ENCODE data around the gene LAMTOR4.

LAMTOR4 gene

GRCh38 chr7:100156331-100157068 lies 7.8 kb downstream of the LAMTOR4 start:
- TF ChIP-seq TCF12 (IDR thresholded peaks at IDR 0.05; ENCODE audit: low read depth) (no peak), TEAD4 (IDR thresholded peaks at IDR 0.05) (no peak), FOXM1 (IDR thresholded peaks at IDR 0.05; ENCODE audit: borderline replicate concordance, low read depth) (no peak), TAF1 (IDR thresholded peaks at IDR 0.05; ENCODE audit: low read depth) (no peak), EGR1 (IDR thresholded peaks at IDR 0.05) (no peak), CEBPB (IDR thresholded peaks at IDR 0.05) (no peak), ZBTB7A (IDR thresholded peaks at IDR 0.05; ENCODE audit: low read depth) (no peak), RAD21 (IDR thresholded peaks at IDR 0.05; ENCODE audit: low read depth) (no peak), USF1 (IDR thresholded peaks at IDR 0.05) (no peak), NFIC (IDR thresholded peaks at IDR 0.05) (no peak), YY1 (IDR thresholded peaks at IDR 0.05; ENCODE audit: low read depth) (no peak), REST (IDR thresholded peaks at IDR 0.05; ENCODE audit: low read depth) (no peak), MAX (IDR thresholded peaks at IDR 0.05) (no peak), EP300 (IDR thresholded peaks at IDR 0.05; ENCODE audit: borderline replicate concordance) (no peak), CREB1 (IDR thresholded peaks at IDR 0.05; ENCODE audit: low read depth) (no peak)

- TF ChIP-seq EGR1 (IDR thresholded peaks at IDR 0.05), result no peak
- TF ChIP-seq TEAD4 (IDR thresholded peaks at IDR 0.05), result no peak
- TF ChIP-seq EP300 (IDR thresholded peaks at IDR 0.05; ENCODE audit: borderline replicate concordance), result no peak
- no peak for TF ChIP-seq TAF1 (IDR thresholded peaks at IDR 0.05; ENCODE audit: low read depth)
- TF ChIP-seq TCF12 (IDR thresholded peaks at IDR 0.05; ENCODE audit: low read depth), result no peak
- no peak for TF ChIP-seq USF1 (IDR thresholded peaks at IDR 0.05)
- no peak for TF ChIP-seq FOXM1 (IDR thresholded peaks at IDR 0.05; ENCODE audit: borderline replicate concordance, low read depth)
- TF ChIP-seq CREB1 (IDR thresholded peaks at IDR 0.05; ENCODE audit: low read depth), result no peak
- no peak for TF ChIP-seq YY1 (IDR thresholded peaks at IDR 0.05; ENCODE audit: low read depth)
- TF ChIP-seq NFIC (IDR thresholded peaks at IDR 0.05), result no peak
- TF ChIP-seq REST (IDR thresholded peaks at IDR 0.05; ENCODE audit: low read depth), result no peak
- no peak for TF ChIP-seq CEBPB (IDR thresholded peaks at IDR 0.05)
- TF ChIP-seq ZBTB7A (IDR thresholded peaks at IDR 0.05; ENCODE audit: low read depth), result no peak
- no peak for TF ChIP-seq MAX (IDR thresholded peaks at IDR 0.05)
These were observed 8.3 kb downstream of the LAMTOR4 start for GRCh38 chr7:100157069-100157333.

DNA sequence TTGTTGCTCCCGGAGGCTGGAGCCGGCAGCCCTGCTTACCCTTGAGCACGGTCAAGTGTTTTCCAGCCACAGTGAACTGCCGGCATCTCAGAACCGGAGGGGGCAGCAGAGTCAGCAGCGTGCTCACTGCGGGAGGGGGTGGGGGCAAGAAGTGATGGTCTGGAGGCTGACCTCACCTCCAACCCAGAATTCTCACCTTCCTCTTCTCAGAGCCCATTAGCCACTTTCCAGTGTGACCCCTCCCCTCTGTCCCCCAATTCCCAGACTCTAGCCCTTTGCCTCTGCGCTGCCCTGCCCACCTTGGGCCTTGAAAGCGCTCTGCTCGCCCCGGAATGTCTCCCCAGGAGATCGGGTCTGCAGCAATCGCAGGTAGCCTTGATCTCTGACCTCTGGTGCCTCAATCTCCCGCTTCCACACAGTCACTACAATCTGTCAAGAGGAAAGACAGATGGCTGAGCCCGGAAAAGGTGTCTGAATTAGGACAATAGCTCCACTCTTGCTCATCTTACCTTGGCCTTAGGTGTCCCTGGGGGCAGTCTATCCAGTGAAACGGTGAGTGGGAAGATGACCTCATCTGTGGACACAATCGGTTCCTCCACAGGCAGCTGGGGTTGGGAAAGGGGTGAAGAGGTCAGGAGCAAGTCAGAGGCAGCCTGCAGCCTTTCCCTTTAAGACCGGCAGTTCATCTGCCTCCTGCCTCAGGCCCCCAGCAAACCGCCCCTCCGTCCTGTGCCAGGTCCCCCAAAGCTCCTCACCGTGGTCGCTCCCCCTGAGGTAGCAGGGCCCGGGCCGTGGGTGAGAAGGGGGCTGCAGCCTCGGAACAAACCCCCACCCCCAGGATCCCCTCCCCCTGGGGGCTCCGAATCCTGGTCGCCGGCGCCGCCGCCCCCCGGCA lies 8.9 kb downstream of the LAMTOR4 start:
- TF ChIP-seq USF1 (IDR thresholded peaks at IDR 0.05) (no peak), TEAD4 (IDR thresholded peaks at IDR 0.05) (no peak), RAD21 (IDR thresholded peaks at IDR 0.05; ENCODE audit: low read depth) (no peak), ZBTB7A (IDR thresholded peaks at IDR 0.05; ENCODE audit: low read depth) (no peak), EP300 (IDR thresholded peaks at IDR 0.05; ENCODE audit: borderline replicate concordance) (no peak), FOXM1 (IDR thresholded peaks at IDR 0.05; ENCODE audit: borderline replicate concordance, low read depth) (no peak), NFIC (IDR thresholded peaks at IDR 0.05) (no peak), EGR1 (IDR thresholded peaks at IDR 0.05) (no peak), CEBPB (IDR thresholded peaks at IDR 0.05) (no peak), REST (IDR thresholded peaks at IDR 0.05; ENCODE audit: low read depth) (no peak), CREB1 (IDR thresholded peaks at IDR 0.05; ENCODE audit: low read depth) (no peak), YY1 (IDR thresholded peaks at IDR 0.05; ENCODE audit: low read depth) (no peak), MAX (IDR thresholded peaks at IDR 0.05) (no peak), TAF1 (IDR thresholded peaks at IDR 0.05; ENCODE audit: low read depth) (no peak), TCF12 (IDR thresholded peaks at IDR 0.05; ENCODE audit: low read depth) (no peak)

Data from Ishikawa (cell line).